COLO829 (cell line): ENCODE results near the gene RASAL2.
A peak's percentile ranks its signal among the peaks of the same experiment; 100 is the strongest.
"Not testable (repeated sequence)": the region's sequence is repeated elsewhere in the genome, so short reads cannot be mapped to it uniquely, and the experiment has no call there.

ENCODE experiments used
- DNase-seq: peaks from one replicate; pipeline ENCODE4 v3.0.0; 2012; ENCODE audit warnings: low spot score

The RASAL2 gene

DNA sequence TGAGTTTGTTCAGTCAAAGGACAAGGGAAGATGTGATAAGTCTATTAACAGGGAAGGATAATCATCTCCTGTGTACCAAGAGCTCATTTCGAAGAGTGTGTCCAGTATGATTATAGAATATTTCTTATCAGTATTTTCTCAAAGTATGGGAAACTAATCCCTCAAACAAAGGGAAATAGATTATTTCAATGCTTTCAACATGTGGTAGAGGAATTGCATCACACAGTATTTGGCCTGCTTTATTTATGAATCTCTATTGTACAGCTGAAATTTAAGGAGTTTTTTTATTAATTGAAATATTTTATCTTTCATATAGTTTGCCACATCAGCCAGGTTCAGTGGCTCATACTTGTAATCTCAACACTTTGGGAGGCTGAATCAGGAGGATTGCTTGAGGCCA is 251.9 kb downstream of the RASAL2 start:
- DNase-seq: no peak

DNA sequence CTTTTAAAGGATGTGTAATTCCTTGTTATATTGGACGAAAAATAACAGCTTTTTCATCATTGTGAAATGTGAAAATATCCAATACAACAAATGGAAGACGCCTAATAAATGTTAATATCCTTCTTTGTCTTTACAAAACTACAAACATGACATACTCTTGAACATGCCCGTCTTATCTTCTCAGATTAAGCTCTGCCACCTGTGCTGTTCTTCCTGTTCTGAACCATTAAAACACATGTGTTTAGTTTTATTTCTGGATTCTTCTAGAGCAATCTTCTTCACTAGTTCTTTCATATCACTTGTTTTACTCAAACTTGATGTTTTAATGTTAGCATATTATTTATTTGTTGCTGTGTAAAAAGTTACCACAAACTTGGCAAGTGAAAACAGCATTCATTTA is 255.9 kb downstream of the RASAL2 start:
- DNase-seq: no peak

DNA sequence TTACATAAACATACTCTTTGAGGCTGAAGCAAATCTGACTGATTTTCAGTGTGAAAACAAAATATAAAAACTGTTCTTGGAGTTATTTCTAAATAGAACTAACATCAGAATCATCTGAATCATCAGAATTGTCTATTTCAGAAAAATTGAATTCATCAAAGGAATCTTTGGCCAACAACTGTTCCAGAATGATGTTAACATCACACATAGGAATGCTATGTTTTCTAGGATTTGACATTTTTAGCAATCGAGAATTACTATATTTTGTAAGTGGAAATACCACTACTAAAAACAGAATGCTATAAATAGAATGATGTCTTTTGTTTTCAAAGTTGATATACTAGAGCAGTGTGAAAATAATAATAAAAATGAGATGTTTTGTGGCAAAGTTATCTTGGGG is 258.0 kb downstream of the RASAL2 start:
- DNase-seq: not testable (repeated sequence)

DNA sequence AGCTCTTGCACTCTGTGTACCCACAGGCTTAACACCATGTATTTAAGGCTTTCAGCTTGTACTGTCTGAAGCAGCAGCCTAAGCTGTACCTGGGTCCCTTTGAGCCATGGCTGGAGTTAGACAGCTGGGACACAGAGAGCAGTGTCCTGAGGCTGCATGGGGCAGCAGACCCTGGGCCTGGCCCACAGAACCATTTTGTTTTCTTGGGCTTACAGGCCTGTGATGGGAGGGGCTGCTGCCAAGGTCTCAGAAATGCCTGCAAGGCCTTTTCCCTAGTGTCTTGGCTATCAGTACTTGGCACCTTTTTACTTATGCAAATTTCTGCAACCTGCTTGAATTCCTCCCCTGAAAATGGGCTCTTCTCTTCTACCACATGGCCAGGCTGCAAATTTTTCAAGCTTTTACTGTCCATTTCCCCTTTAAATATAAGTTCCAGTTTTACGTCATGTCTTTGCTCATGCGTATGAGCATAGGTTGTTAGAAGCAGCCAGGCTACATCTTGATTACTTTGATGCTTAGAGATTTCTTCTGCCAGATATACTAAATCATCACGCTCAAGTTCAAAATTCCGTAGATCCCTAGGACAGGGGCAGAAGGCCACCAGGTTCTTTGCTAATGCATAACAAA is 259.0 kb downstream of the RASAL2 start:
- DNase-seq: no peak

DNA sequence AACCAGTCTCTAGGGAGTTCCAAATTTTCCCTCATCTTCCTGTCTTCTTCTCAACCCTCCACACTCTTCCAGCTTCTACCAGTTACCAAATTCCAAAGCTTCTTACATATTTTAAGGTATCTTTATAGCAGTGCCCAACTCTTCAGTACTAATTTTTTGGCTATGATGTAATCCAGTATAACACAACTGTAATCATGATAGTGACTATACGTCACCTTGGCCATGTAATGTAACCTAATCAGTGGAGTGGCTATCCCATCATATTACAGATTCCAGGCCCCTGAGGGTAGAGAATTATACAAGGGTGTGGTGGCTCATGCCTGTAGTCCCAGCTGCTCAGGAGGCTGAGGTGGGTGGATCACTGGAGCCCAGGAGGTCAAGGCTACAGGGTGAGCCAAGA is 259.6 kb downstream of the RASAL2 start:
- DNase-seq: no peak

DNA sequence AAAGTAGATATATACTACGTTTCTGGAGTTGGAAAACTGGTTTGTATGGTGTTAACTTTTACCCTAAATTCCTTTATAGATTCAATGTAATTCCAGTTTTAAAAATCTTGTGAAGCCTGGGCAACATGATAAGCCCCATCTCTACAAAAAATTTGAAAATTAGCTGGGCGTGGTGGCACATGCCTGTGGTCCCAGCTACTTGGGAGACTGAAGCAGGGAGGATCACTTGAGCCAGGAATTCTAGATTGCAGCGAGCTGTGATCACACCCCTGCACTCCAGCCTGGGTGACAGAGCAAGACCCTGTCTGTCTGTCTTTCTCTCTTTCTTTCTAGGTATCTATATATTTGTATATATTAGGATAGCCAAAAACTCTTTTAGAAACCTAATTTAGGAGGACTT is 260.9 kb downstream of the RASAL2 start:
- no peak for DNase-seq

DNA sequence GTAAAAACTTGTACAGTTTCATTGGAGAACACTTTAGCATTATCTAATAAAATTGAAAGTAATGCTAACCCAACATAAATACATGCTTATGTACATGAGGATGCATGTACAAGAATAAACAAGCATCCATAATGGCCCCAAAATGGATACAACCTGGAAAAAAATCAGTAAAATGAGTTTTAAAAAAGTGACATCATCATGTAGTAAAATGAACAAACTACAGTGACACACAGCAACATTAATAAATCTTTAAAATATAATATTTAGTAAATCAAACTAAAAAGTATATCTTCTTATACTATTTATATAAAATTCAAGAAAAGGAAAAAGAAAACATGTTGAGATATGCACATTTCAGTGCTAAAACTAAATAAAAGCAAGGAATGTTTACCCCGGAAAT is 262.4 kb downstream of the RASAL2 start:
- no peak for DNase-seq

DNA sequence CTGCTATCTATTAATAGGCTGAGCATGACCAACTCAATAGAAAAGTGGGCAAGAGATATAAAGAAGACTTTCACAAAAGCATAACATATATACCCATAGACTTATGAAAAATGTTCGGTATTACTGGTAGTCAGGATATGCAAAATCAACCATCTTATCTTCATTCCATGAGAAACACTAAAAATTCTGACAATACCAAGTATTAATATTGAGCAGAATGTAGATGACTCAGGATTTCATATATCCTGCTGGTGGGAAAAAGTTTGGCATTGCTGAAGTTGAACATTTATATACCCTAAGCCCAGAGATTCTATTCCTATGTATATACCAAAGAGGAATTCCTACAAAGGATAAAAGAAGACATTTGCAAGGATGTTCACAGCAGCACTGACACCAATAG is 264.6 kb downstream of the RASAL2 start:
- no peak for DNase-seq

DNA sequence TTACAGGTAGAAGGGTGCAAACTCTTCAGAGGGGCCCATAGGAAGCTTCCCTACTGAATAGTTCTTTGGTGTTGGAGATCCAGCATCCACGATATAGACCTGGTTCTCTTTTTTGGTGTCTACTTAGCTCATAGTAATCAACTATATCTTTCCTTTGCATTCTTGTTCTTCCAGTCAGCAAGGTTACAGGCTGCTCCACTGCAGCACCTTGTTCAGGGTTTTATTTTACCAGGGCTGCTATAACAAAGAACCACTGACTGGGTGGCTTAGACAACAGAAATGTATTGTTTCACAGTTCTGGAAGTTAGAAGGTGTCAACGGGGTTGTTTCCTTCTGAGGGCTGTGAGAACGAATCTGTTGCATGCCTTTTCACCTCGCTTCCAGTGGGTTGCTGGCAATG is 266.5 kb downstream of the RASAL2 start:
- no peak for DNase-seq

DNA sequence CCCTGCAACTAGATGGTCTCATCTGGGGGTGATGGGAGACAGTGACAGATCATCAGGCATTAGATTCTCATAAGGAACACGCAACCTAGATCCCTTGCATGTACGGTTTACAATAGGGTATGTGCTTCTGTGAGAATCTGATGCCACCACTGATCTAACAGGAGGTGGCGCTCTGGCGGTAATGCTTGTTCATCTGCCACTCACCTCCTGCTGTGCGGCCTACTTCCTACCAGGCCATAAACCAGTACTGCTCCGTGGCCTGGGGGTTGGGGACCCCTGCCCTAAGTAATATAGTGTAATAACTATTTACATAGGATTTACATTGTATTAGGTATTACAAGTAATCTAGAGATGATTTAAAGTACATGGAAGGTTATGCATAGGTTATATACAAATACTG is 267.9 kb downstream of the RASAL2 start:
- no peak for DNase-seq

DNA sequence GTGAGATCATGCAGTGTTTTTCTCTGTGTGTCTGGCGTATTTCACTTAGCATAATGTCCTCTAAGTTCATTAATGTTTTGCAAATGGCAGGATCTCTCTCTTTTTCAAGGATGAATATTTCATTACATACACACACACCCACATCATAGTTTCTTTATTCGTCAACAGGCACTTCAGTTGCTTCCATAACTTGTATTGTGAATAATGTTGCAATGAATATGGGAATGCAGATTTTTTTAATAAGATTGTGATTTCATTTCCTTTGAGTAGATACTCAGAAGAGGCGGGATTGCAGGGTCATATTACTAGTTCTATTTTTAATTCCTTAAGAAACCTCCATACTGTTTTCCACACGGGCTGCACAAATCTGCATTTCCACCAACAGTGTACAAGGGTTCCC is 268.8 kb downstream of the RASAL2 start:
- no peak for DNase-seq

DNA sequence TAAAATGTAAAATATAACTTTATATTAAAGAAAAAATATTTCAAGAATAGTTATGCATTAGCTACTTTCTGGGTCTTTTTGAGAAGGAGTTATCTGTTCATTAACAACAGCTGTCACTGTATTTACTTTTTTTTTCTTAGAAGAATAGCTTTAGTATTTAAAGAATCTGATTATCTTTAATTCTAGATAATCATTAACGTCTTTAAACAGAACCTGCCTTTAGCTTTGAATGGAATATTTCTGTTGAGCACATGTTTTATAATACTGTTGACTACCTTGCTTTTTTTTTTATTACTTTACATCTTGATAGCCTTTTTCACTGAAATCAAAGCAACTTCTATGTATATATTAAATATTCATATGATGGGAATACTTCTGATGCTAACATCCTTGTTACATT is 270.9 kb downstream of the RASAL2 start:
- no peak for DNase-seq

DNA sequence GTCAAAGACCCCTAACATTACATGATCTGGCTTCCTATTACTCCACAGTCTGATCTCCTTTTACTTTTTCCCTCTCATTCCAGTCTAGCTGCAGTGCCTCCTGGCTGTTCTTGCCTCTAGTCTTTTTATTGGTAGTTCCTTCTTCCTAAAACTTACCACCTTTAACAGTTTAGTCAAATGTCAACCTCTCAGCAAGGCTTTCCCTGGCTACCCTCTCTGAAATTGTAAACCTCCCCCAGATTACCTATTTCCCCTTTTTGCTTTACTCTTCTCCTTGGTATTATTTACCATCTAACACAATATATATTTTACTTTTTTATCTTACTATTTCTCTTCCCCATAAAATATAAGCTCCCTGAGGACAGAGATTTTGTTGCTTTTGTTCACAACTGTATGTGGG is 273.2 kb downstream of the RASAL2 start:
- DNase-seq: no peak

DNA sequence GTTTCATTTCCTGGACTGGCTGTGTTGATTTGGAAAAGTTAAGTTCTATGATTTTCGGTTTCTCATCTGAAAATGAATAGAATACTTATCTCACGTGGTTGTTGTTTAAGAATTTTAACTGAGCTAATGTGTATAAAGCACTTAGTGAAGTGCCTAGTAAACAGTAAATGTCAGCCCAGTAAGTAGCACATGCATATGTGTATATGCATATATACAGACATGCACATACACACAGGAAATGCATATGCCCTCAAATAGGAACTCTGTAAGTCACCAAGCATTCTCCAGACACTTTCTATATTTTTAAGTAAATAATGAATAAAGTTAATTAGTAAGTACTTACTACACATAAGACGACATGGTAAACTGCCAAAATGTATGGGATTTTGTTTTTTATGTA is 274.3 kb downstream of the RASAL2 start:
- no peak for DNase-seq

DNA sequence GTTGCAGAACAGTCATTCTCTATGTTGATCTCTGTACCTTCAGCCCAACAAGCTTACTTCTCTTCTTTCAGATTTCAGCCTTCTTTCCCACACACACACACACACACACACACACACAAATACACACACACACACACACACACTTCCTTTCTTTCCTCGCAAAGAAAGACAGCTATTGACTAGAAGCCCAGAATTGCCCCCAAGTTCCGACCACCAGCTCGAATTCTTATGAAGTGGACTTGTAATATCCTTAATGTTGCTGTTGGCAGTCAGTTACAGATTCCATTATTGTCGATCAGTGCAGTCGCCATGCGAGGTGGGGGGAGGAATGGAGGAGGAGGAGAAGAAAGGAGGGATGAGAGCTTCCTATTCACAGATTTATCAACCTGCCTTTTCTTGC is 277.3 kb downstream of the RASAL2 start:
- no peak for DNase-seq

DNA sequence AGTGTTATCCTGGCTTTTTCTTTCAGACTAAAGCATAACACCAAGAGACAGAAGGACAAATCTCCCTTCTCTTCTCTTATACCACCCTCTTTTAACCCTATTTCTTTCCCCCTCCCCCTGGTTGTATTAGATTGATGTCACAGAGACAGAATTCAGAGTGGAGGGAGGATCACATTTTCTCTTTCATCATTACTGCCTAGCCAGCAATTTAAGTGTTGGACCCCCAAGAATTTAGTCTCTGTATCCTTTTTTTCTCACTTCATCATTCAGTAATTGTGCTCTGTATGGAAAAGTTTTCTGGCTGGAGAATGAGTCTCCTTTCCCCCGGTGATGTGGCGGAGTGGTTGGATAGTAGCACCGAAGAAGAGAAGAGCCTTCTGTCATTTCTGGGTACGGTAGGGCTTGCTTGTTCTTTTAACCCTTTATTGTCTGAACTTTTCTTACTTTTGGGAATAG is 278.1 kb downstream of the RASAL2 start:
- no peak for DNase-seq

DNA sequence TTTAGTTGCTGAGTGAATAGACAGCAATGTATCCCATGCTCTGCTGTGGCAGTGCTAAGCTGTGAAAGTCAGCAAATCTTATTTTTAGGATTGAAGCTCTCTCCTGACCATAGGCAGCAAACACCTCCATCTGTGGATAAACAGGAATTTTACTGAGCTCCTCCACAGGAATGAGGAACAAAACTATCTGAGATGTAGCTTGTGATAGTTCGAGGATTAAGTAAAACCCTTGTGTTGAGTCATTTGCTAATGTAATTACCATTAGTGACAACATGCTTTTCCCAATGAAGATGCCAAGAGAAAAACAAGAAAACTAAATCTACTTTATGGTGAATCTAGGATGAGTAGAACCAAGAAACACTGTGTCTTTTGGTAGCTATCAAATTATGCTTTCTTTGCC is 280.1 kb downstream of the RASAL2 start:
- DNase-seq: no peak

DNA sequence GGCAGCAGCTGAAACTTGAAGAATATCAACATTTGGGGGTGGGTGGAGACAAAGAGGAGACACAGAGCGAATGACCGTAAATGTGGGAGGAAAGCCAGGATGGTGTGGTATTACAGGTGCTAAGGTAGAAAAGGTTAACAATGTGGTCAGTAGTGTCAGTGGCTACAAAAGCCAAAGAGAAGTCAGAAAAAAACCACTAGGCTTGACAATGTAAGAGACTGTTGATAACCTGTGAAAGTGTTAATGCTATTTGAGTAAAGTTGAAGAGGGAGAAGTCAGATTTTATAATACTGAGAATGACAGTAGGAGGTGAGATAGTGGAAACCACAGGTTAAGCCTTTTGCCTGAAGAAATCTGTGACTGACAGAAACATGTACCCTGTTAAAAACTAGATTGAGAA is 282.1 kb downstream of the RASAL2 start:
- DNase-seq: no peak

DNA sequence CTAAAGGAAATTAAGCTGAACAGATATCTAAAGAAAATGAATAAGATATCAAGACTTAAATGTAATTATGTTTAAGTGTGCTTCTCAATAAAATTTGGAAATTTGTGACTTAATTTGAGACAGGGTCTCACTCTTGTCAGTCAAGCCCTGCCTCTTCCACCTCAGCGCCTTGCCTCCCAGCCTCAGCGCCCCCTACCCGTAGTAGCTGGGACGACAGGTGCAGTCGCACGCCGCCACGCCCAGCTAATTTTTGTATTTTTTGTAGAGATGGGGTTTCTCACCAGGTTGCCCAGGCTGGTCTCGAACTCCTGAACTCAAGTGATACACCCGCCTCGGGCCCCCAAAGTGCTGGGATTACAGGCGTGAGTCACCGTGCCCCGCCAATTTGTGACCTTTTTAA is 285.9 kb downstream of the RASAL2 start:
- DNase-seq: no peak

DNA sequence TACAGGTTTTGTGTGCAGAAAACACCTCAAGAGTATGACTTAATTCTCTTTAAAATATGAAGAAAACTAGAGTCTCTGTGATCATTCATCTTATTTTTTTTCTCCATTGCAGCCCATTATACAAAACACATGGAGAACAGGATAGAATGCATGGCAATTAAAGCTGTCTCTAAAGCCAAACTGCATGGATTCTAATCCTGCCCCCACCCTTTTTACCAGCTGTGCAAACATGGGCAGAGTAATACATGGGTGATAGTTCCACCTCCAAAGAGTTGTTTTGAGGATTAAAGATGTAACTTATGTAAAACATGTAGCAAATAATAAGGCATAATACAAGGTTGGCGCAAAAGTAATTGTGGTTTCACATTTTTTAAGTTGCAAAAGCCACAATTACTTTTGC is 288.5 kb downstream of the RASAL2 start:
- no peak for DNase-seq

DNA sequence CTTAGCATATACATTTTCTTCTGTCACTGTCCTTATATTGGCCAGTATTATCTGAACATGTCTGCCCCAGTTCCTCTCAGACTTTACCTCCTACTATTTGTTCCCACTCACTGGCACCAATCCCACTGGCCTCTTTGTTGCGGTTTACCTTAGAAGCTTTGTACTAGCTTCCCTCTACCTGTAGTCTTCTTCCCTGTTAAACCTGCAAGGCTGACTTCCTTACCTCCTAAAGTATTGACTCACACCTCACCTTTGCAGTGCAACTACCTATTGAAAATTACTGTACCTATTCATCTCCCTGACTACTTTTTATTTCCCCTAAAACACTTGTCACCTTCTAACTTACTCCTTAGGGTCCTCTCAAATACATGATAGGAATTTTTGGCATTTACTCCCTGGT is 291.8 kb downstream of the RASAL2 start:
- DNase-seq: no peak

DNA sequence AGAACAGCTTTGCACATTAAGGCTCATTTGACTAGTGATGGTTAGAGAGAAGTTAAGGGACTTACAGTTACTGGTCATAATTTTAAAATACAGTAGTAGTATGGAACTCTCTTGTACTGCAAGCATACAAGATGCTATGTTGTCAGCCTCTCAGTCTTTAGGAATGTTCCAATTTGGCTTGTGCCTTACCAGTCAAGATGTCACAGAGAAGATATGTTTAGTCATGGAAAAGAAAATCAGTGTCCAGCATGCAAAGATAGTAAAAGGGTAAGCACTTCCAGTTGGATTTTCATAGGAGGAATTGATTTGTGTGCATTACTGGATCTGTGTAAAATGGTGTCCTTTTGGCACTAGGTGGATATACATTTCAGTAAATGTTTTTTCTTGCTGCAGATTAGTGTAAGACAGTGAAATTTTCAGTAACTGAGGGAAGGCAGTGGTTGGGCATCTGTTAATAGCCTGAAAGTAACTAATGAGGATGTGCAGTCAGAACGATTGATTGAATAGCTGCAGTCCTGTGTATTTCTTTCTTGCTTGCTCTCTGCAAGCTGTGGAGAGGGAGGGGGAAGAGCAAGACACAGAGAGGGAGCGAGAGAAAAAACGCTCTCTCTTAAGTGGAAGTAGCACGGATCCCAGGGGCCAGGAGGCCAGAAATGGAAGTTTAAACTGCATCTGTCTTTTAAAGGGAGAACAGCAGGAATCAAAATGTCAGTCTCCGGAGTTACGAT is 294.7 kb downstream of the RASAL2 start:
- no peak for DNase-seq

DNA sequence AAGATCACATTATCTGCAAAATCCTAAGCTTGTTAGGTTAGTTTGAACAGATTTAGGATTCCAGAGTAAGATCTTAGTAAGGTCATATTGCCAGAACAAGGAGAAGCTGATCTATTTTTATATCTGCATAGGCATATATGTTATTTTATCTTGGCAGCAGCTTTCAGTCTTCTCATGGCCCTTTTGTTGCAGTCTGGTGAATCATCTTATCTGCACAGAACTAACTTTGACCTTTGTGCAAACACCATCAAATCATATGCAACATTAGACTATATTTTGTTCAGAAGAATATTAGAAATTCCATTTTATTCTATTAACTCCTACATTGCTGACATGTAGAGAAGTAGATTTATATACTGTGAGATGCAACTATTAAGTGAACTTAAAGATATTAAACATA is 295.5 kb downstream of the RASAL2 start:
- DNase-seq: peak; percentile 37

DNA sequence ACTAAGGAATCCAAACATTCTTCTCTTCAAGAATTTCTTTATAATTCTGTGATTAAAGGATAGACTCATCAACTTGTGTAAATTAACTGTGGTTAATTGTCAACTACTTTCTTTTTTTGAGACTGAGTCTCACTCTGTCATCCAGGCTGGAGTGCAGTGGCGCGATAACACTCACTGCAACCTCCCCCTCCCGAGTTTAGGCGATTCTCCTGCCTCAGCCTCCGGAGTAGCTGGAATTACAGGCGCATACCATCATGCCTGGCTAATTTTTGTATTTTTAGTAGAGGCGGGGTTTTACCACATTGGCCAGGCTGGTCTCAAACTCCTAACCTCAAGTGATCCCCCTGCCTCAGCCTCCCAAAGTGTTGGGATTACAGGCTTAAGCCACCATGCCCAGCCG is 296.4 kb downstream of the RASAL2 start:
- DNase-seq: not testable (repeated sequence)
